Body of pancreas (tissue), 4 donors: Measurements from ENCODE around the gene VTI1A.

ENCODE experiments used
- CTCF ChIP-seq, 7 experiments: fragments of 450-650 bp in 4 of 7; fragments of 200-600 bp in 3 of 7; sonication (generic) in 3 of 7; IDR thresholded peaks; one replicate each; pipeline ENCODE4 v1.5.1; 2016 to 2019; ENCODE audit warnings: antibody characterized with exemption in 7 of 7
- POLR2A ChIP-seq, 3 donors: fragments of 450-650 bp; IDR thresholded peaks; one replicate each; pipeline ENCODE4 v1.6.1; 2016; ENCODE audit warnings: antibody characterized with exemption in 3 of 3, mild to moderate bottlenecking in 2 of 3

GRCh38 chr10:112759496-112759895, 312.5 kb downstream of the VTI1A start:
- no peak for TF ChIP-seq CTCF (IDR thresholded peaks at IDR 0.05)
- TF ChIP-seq POLR2A (IDR thresholded peaks at IDR 0.05): no peak
